COLO668 (cell line): ENCODE results near the gene AP5Z1.

Experiments used
- DNase-seq: peaks from one replicate; lab custom pipeline; 2025; ENCODE audit not compliant: unreplicated experiment; lab: John Stamatoyannopoulos, UW

Gene AP5Z1

DNA sequence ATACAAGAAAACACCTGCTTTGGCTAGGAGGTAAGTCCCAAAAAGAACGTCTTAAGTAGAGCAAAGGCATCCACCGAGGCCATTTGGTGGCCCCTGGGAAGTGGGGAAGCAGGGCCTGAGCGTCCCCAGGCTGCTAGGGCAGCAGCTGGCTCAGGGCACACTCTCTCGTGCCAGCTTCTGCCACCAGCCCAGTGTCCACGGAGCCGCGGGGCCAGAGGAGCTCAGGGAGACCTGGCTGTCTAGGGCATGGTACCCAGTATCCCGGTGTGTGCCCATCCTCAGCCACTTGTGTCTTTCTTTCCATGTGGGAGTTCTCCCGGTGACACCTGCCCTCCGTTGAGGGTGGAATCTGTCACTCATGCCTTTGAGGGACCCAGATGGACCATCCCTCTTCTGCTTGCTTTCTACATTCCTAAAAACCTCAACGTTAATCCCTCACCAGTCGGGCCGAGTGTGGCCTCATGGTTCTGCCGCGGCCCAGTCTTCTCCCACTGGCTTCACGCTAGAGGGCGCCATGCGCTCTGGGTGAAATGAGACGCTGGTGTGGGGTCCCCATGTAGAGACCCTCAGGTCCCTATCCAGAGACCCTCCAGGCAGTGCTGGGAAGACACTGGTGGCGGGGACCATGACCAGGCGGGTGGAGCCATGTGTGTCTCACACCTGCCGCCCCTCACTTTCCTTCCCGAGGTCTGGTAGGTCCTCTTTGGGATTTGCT lies 9.5 kb upstream of the AP5Z1 start:
- no peak for DNase-seq

GRCh38 chr7:4766666-4767519 lies 8.5 kb upstream of the AP5Z1 start:
- DNase-seq: no peak

GRCh38 chr7:4768597-4769569 lies 6.5 kb upstream of the AP5Z1 start:
- no peak for DNase-seq

DNA sequence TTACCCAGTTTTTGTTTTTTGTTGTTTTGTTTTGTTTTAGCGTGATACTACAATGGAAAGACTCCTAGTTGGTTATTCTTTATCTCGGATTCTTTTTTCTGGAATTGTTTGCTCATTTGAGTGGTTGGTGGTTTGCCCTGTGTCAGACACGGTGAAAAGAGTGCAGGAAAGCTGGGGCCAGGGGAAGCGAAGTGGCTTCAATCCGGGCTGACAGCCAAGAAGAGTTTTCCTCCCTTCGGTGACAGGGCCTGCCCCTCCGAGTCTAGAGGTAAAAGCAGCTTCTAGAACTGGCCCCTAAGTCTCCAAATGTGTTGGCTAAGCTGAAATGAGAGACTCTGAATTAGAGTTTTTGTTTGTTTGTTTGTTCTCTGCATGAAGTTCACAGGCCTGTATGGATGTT lies 5.7 kb upstream of the AP5Z1 start:
- DNase-seq: peak; percentile 54

DNA sequence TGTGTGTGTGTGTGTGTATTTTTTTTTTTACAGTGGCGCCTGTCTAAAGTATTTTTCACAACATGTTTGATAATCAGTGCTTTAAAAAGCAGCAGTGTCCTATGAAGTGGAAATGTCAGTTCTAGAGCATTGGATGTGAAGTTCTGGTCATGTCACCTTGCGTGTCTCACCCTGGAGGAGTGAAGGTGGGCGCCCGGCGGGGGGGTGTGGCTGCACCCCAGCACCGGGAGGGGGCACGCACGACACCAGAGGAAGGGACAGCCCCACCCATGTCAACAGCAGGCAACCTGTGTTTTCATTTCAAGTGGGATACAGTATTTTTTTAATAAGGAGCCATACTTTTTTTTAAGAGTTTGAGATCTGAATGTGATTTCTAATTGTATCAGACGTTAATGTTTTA lies 4.5 kb upstream of the AP5Z1 start:
- no peak for DNase-seq

DNA sequence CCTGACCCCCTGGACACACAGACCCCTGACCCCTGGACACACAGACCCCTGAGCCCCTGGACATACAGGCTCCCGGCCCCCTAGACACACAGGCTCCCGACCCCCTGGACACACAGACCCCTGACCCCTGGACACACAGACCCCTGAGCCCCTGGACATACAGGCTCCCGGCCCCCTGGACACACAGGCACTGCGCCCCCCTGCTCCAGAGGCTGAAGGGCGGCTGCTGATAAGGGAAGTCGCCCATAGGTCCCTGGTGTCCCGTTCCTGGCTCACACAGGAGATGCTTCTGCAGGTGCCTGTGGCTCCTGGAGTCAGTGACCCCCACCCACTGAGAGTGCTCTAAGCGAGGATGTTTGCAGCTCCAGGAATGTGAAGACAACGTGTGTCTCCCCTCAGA lies 3.7 kb upstream of the AP5Z1 start:
- no peak for DNase-seq

GRCh38 chr7:4772306-4772705 lies 3.1 kb upstream of the AP5Z1 start:
- DNase-seq: no peak

DNA sequence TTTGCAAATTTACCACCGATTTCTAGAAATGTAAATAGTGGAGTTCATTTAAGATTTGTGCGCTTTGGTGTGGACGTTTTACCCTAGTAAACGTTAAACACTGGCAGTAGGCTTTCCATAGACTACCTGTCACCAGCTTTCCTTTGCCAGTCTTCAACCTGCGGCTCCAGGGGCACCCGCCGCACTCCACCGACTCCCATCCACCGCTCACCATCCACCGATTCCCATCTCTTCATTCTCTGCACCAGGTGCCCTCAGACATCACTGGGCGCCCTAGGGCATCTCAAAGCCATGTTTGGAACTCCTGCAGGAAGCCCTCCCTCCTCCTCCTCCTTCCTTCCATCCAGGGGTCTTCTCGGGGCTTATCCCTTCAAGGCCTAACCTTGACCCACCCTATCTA lies 1.4 kb upstream of the AP5Z1 start:
- no peak for DNase-seq

- peak; percentile 70 for DNase-seq
Observed at GRCh38 chr7:4774658-4775249, 669 bp upstream of the AP5Z1 start.

DNA sequence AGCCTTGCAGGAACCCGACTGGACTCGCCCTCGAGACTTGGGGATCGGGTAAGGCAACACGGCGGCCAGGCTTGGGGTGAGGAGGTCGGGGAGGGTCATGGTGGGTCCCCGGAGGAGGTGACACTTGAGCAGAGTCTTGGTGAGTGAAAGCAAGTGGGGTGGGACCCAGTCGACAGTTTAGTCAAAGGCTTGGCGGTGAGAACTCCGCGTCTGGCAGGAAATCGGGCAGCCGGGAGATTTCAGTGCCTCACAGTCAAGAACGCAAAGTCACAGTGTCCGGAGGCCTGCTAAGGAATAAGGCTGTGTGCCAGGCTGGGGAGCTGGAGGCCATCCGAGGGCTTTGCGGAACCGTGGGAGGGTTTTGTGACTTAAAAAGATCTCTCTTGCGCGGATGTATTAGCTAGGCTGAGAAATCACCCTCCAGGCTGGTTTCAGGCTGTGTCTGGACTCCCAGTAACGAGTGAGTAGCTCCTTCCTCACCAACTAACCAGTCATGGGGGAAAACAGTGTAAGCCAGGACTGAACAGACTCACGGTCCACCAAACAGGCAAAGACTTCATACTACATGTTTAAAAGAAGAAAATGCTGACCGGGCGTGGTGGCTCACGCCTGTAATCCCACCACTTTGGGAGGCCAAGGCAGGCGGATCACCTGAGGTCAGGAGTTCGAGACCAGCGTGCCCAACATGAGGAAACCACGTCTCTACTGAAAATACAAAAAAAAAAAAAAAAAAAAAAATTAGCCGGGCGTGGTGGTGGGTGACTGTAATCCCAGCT lies 613 bp downstream of the AP5Z1 start:
- peak; percentile 44 for DNase-seq

DNA sequence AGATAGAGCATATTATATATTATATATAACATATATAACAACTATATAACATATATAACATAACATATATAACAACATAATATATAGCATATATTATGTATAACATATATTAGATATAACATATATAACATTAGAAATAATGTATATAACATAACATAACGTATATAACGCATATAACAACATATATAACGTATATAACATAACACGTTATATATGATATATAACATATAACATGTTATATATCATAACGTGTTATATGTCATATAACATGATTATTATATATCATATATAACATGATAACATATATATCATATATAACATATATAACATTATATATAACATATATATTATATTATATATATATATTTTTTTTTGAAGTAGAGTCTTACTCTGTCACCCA lies 3.7 kb downstream of the AP5Z1 start:
- no peak for DNase-seq

- no peak for DNase-seq
Observed at GRCh38 chr7:4781366-4782069, 6.1 kb downstream of the AP5Z1 start.

GRCh38 chr7:4782333-4783291 lies 7.2 kb downstream of the AP5Z1 start:
- no peak for DNase-seq

DNA sequence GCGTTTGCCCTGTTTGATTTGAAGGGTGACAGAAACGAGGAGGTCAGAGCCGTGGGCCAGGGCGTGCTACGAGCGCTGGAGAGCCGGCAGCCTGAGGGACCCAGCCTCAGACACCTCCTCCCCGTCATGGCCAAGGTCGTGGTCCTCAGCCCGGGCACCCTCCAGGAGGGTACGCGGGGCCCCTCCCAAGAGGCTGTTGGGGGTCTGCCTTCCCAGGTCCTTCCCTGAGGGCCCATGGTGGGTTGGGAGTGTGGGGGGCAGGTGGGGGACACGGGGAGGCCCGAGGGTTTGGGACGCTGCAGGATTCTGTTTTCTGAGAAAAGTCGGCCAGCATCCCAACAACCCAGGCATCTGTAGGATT lies 7.8 kb downstream of the AP5Z1 start:
- DNase-seq: no peak

DNA sequence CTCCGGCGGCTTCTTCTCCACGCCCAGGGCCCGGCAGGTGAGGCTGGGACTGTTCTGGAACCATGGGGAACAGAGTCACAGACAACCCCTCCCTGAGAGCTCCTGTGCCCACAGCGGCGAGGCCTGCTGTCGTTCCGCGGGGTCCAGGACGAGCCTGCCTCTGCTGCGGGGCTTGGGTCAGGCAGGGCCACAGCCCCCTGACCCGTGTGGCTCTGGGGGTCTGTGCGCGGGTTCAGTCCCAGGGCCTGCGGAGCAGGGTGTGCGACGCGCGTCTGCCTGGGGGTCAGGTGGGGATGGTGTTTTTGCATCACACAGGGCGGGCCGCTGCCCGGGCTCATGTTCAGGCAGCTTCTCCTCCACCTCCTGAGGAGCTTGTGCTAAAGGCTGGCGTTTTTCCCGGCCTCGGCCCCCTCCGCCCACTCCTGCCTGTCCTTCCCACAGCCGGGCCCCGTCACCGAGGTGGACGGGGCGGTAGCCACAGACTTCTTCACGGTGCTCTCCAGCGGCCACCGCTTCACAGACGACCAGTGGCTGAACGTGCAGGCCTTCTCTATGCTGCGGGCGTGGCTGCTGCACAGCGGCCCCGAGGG lies 8.4 kb downstream of the AP5Z1 start:
- no peak for DNase-seq

- DNase-seq: no peak
Observed at GRCh38 chr7:4784799-4785198, 9.4 kb downstream of the AP5Z1 start.

DNA sequence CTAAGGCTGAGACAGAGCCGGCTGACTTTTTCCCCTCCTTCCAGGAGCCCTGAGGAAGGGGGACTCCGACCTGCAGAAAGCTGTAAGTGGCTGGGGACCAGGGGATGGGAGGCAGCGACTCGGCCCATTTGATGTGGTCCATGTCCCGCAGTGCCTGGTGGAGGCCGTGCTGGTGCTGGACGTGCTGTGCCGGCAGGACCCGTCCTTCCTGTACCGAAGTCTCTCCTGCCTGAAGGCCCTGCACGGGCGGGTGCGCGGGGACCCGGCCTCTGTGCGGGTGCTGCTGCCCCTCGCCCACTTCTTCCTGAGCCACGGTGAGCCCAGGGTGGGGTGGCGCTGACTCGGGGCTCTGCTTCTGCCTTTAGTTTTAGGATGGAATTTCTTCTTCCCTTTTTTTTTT lies 9.9 kb downstream of the AP5Z1 start:
- no peak for DNase-seq

DNA sequence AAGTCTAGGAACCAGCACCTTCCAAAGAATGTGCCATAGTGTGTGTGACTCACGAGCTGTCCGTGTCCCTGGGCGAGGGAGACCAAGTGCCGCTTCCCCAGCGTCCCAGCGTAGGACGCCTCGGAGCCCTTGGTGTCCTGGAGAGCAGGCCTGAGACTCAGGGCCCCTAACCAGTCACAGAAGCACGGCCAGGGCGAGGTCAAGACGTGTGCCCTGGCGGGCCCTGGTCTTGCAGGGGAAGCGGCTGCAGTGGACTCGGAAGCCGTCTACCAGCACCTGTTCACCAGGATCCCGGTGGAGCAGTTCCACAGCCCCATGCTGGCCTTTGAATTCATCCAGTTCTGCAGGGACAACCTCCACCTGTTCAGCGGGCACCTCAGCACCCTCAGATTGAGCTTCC lies 10.6 kb downstream of the AP5Z1 start:
- no peak for DNase-seq
